SK-N-MC (cell line): ENCODE measurements around the gene ICOS.

Experiments used
- EZH2 ChIP-seq: fragments of 200-600 bp; sonication (generic); IDR thresholded peaks from one replicate; pipeline ENCODE4 v1.6.1; 2017; ENCODE audit warnings: antibody characterized with exemption
- FOXP2 ChIP-seq: optimal IDR thresholded peaks from 2 replicates; pipeline ENCODE3; 2011; ENCODE audit warnings: mild to moderate bottlenecking, moderate library complexity; ENCODE audit not compliant: insufficient read depth; ENCODE audit errors: extremely low read length, control extremely low read depth
- POLR2AphosphoS5 ChIP-seq: IDR thresholded peaks from 2 replicates; pipeline ENCODE4 v1.6.1; 2012; ENCODE audit warnings: mild to moderate bottlenecking, low read depth, low read length, borderline replicate concordance

- no peak for TF ChIP-seq EZH2
- TF ChIP-seq POLR2AphosphoS5: no peak
- TF ChIP-seq FOXP2: no peak
These were observed 14.9 kb downstream of the ICOS start for GRCh38 chr2:203951366-203951902.
